Measurements from ENCODE around the gene KRTAP10-11. TPM values are rescaled to one million over a fixed set of nuclear protein-coding genes. Genes with fewer than 3 reads are reported as not detected.
"Not testable (repeated sequence)": the region's sequence is repeated elsewhere in the genome, so short reads cannot be mapped to it uniquely, and the experiment has no call there.

Gene KRTAP10-11
- total RNA-seq, 1 donor from 2014 or later = not detected

- Histone ChIP-seq H3K4me1 (peaks cover 17% of the 10 kb centered on the region), H3K4me3 (no peak within 1 kb of the TSS), H3K27ac (replicated peaks) (peak within 1 kb of the TSS; percentile 42), H3K27me3 (ENCODE audit: low read depth) (peaks cover 29% of the 10 kb centered on the region), H3K9me3 (replicated peaks) (peaks cover 46% of the 10 kb centered on the region), H3K36me3 (no peaks in the 10 kb centered on the region)
- no peak for DNase-seq
- TF ChIP-seq, protein P1, sequence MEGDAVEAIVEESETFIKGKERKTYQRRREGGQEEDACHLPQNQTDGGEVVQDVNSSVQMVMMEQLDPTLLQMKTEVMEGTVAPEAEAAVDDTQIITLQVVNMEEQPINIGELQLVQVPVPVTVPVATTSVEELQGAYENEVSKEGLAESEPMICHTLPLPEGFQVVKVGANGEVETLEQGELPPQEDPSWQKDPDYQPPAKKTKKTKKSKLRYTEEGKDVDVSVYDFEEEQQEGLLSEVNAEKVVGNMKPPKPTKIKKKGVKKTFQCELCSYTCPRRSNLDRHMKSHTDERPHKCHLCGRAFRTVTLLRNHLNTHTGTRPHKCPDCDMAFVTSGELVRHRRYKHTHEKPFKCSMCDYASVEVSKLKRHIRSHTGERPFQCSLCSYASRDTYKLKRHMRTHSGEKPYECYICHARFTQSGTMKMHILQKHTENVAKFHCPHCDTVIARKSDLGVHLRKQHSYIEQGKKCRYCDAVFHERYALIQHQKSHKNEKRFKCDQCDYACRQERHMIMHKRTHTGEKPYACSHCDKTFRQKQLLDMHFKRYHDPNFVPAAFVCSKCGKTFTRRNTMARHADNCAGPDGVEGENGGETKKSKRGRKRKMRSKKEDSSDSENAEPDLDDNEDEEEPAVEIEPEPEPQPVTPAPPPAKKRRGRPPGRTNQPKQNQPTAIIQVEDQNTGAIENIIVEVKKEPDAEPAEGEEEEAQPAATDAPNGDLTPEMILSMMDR (IDR thresholded peaks at IDR 0.05; ENCODE audit: borderline replicate concordance) = no peak
- intact Hi-C loops (cut with micrococcal nuclease) = no loop called here
Measured at GRCh38 chr21:44626673-44627143, 19.5 kb upstream of the KRTAP10-11 start, which contains the start of gene KRTAP10-9. Gene KRTAP10-9 (plus strand): TSS chr21:44627093. CDS start chr21:44627172, 79 bp downstream.

- H3K36me3 ChIP-seq; H3K4me3 ChIP-seq; H3K27ac ChIP-seq (replicated peaks); intact Hi-C loops (cut with micrococcal nuclease); DNase-seq: not testable (repeated sequence)
- Histone ChIP-seq H3K4me1 (peaks cover 17% of the 10 kb centered on the region), H3K9me3 (replicated peaks) (peaks cover 52% of the 10 kb centered on the region), H3K27me3 (ENCODE audit: low read depth) (peaks cover 29% of the 10 kb centered on the region)
Measured at GRCh38 chr21:44627181-44627822, 18.9 kb upstream of the KRTAP10-11 start.

DNA sequence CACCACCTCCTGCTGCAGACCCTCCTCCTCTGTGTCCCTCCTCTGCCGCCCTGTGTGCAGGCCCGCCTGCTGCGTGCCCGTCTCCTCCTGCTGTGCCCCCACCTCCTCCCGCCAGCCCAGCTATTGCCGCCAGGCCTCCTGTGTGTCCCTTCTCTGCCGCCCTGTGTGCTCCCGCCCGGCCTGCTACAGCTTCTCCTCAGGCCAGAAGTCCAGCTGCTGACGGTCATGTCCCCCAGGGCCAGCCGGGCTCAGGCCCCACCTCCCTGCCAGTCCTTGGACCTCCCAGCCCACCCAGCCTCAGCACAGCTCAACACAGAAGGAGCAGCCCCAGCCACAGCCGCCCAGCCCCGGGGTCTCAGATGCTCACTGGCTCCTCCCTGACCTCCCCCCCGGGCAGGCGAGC, 18.4 kb upstream of the KRTAP10-11 start:
- peaks cover 29% of the 10 kb centered on the region for H3K27me3 ChIP-seq (ENCODE audit: low read depth)
- H3K4me1 ChIP-seq = peaks cover 17% of the 10 kb centered on the region
- H3K9me3 ChIP-seq (replicated peaks) = peaks cover 56% of the 10 kb centered on the region
- H3K4me3 ChIP-seq; intact Hi-C loops (cut with micrococcal nuclease); H3K36me3 ChIP-seq; H3K27ac ChIP-seq (replicated peaks); DNase-seq: not testable (repeated sequence)

GRCh38 chr21:44628707-44629391, 17.4 kb upstream of the KRTAP10-11 start:
- TF ChIP-seq, protein P1 (IDR thresholded peaks at IDR 0.05; ENCODE audit: borderline replicate concordance) = no peak
- H3K4me1 ChIP-seq = peaks cover 17% of the 10 kb centered on the region
- DNase-seq = no peak
- no peaks in the 10 kb centered on the region for H3K36me3 ChIP-seq
- H3K4me3 ChIP-seq = no peak overlapping the region
- peaks cover 29% of the 10 kb centered on the region for H3K27me3 ChIP-seq (ENCODE audit: low read depth)
- intact Hi-C loops (cut with micrococcal nuclease) = no loop called here
- peaks cover 52% of the 10 kb centered on the region for H3K9me3 ChIP-seq (replicated peaks)
- H3K27ac ChIP-seq (replicated peaks) = no peak overlapping the region

DNA sequence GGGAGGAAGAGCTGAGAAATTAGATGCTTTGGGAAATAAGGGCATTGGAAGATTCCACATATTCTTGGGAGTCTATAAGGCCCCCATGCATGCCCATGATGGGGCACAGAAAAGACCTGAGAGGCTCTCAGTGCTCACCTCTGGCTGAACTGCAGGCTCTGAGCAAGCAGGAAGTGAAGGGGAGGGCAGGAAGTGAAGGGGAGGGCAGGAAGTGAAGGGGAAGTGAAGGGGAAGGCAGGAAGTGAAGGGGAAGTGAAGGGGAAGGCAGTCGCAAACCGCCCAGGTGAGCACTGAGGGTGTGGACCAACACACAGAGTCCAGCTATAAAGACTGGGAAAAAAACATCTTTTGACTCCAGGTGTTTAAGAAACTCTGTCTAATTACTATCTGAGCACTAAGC, 15.8 kb upstream of the KRTAP10-11 start:
- intact Hi-C loops (cut with micrococcal nuclease) = no loop called here
- TF ChIP-seq, protein P1 (IDR thresholded peaks at IDR 0.05; ENCODE audit: borderline replicate concordance) = no peak

DNA sequence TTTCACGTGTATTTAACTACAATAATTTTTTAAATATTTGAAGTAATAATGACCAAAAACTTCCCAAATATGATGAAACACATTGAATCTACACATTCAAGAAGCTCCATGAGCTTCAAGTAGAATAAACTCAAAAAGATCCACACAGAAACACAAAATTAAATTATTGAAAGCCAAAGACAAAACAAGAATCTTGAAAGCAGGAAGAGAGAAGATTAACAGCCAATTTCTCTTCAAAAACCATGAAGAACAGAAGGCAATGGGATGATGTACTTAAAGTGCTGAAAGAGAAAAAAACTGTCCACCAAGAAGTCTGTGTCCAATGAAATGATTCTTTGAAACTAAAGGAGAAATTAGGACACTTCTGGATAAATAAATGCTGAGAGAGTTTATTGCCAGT, 14.1 kb upstream of the KRTAP10-11 start:
- TF ChIP-seq, protein P1 (IDR thresholded peaks at IDR 0.05; ENCODE audit: borderline replicate concordance) = no peak
- H3K9me3 ChIP-seq (replicated peaks) = peaks cover 38% of the 10 kb centered on the region
- DNase-seq = no peak
- H3K4me1 ChIP-seq = peaks cover 6% of the 10 kb centered on the region
- no peak overlapping the region for H3K27ac ChIP-seq (replicated peaks)
- no peaks in the 10 kb centered on the region for H3K36me3 ChIP-seq
- H3K27me3 ChIP-seq (ENCODE audit: low read depth) = peaks cover 32% of the 10 kb centered on the region
- no peak overlapping the region for H3K4me3 ChIP-seq
- intact Hi-C loops (cut with micrococcal nuclease) = no loop called here

More for the DNA sequence above, 15.8 kb upstream of the KRTAP10-11 start:
- Histone ChIP-seq H3K4me1 (peaks cover 17% of the 10 kb centered on the region), H3K27me3 (ENCODE audit: low read depth) (peaks cover 29% of the 10 kb centered on the region), H3K27ac (replicated peaks) (no peak overlapping the region), H3K36me3 (no peaks in the 10 kb centered on the region), H3K4me3 (no peak overlapping the region), H3K9me3 (replicated peaks) (peaks cover 38% of the 10 kb centered on the region)
- no peak for DNase-seq
